Bronchial epithelial cell (primary cell): ENCODE measurements around the gene WNT3. TPM values are rescaled to one million over a fixed set of nuclear protein-coding genes. Genes with fewer than 3 reads are reported as not detected.

ENCODE experiments used
- DNase-seq: peaks from one replicate; pipeline ENCODE4 v3.0.0-alpha.2; 2010; ENCODE audit warnings: low read depth
- FAIRE-seq: peaks from 2 replicates; lab custom pipeline; 2011; peaks lifted over from hg19 to GRCh38; lab: Jason Lieb, UNC
- H3K27me3 ChIP-seq: 2 replicates; pipeline ENCODE4 v1.5.1; 2011; ENCODE audit warnings: low read length; ENCODE audit not compliant: control insufficient read depth, insufficient read depth
- H3K36me3 ChIP-seq: 2 replicates; pipeline ENCODE4 v1.5.1; 2011; ENCODE audit warnings: low read length; ENCODE audit not compliant: control insufficient read depth, insufficient read depth
- H3K4me3 ChIP-seq: 2 replicates; pipeline ENCODE4 v1.5.1; 2011; ENCODE audit warnings: mild to moderate bottlenecking, low read depth, low read length, control low read depth
- CTCF ChIP-seq: IDR thresholded peaks from 2 replicates; pipeline ENCODE4 v1.5.1; 2011; ENCODE audit warnings: mild to moderate bottlenecking, moderate library complexity, low read length, control low read depth, inconsistent platforms; ENCODE audit not compliant: insufficient read depth, severe bottlenecking
- total RNA-seq: library from RNA; depleted of rRNA; stranded (reverse); fragments of >200 nt; gene quantifications from 2 replicates; pipeline ENCODE4 v1.2.1, GENCODE V29; 2014

Gene WNT3
- total RNA-seq, 1 donor from 2014 or later, result 0.79 TPM

GRCh38 chr17:46851029-46851741, 32.7 kb upstream of the WNT3 start, which contains the start of gene WNT9B:
Gene WNT9B (plus strand): TSS chr17:46851583. CDS start chr17:46851639, 56 bp downstream.
- H3K27me3 ChIP-seq, result peaks cover 30% of the 10 kb centered on the region
- peak; percentile 12 for TF ChIP-seq CTCF
- no peak for DNase-seq
- H3K4me3 ChIP-seq, result peak within 1 kb of the TSS; percentile 19
- no peak for FAIRE-seq
- no peaks in the 10 kb centered on the region for H3K36me3 ChIP-seq

DNA sequence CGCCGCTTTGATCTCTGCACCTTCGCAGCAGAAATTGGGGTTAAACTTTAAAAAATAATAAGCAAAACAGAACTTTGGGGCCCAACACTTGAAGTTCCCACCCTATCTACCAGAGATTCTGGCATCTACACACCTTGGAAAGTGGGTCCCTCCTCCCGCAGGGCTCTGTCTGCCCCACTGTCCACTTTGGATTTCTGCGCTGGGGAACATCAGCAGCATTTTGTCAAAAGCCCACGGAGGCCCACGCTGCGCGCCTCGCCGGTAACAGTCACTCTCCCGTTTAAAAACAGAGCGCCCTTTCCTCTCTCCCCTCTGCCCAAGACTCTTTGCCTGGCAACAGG, 32.2 kb upstream of the WNT3 start:
- FAIRE-seq (no peak), DNase-seq (no peak)
- TF ChIP-seq CTCF, result no peak
- Histone ChIP-seq H3K36me3 (no peaks in the 10 kb centered on the region), H3K27me3 (peaks cover 30% of the 10 kb centered on the region), H3K4me3 (no peak overlapping the region)

- DNase-seq (no peak), FAIRE-seq (no peak)
- Histone ChIP-seq H3K36me3 (no peaks in the 10 kb centered on the region), H3K27me3 (peaks cover 29% of the 10 kb centered on the region), H3K4me3 (no peak overlapping the region)
- no peak for TF ChIP-seq CTCF
Observed at GRCh38 chr17:46848534-46848933, 30.0 kb upstream of the WNT3 start.

- Histone ChIP-seq H3K36me3 (no peaks in the 10 kb centered on the region), H3K4me3 (no peak overlapping the region), H3K27me3 (peaks cover 23% of the 10 kb centered on the region)
- FAIRE-seq (peak; percentile 64), DNase-seq (no peak)
- TF ChIP-seq CTCF, result no peak
Observed at GRCh38 chr17:46847204-46848191, 29.0 kb upstream of the WNT3 start.

GRCh38 chr17:46842835-46843234, 24.3 kb upstream of the WNT3 start:
- FAIRE-seq, result no peak
- Histone ChIP-seq H3K36me3 (no peaks in the 10 kb centered on the region), H3K27me3 (peaks cover 13% of the 10 kb centered on the region), H3K4me3 (no peak overlapping the region)
- TF ChIP-seq CTCF, result peak; percentile 41
- DNase-seq, result no peak
